ENCODE measurements around the gene CISD2.
A peak's percentile ranks its signal among the peaks of the same experiment; 100 is the strongest.
"Not testable (repeated sequence)": the region's sequence is repeated elsewhere in the genome, so short reads cannot be mapped to it uniquely, and the experiment has no call there.

Gene CISD2

DNA sequence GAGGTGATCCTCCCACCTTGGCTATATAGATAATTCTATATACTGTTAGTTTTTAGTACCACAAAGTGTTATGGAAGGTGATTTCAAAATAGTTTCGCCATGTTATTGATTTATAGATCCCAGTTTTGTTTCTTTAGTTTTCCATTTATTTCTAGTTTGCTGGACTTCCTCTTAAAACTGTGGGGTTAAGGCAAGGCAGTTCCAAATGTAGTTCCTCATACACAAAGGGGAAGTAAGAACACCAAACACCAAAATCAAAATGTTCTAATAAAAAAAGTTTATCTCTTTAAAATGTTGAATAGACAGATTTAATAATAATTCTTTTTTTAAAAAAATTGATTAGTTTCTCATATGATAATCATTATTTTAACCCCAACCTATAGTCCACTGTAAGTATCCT lies 6.8 kb upstream of the CISD2 start:
- DNase-seq = no peak

DNA sequence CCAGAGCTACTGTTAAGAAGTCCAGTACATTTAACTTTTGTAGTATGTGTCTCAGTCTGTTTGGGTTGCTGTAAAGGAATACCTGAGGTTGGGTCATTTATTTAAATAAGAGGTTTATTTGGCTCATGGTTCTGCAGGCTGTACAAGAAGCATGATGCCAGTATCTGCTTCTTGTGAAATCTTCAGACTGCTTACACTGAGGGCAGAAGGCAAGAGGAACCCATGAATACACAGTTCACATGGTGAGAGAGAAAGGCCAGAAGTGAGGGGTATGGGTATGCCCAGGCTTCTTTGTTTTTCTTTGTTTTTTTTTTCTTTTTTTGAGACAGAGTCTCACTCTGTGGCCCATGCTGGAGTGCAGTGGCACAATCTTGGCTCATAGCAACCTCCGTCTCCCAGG lies 6.0 kb upstream of the CISD2 start:
- no peak overlapping the region for H3K4me2 ChIP-seq (ENCODE audit: insufficient read depth, low read length)
- H3K36me3 ChIP-seq (ENCODE audit: insufficient read depth, low read length) = peaks cover 34% of the 10 kb centered on the region
- H3K4me3 ChIP-seq (ENCODE audit: low read depth in 1 of 2, low read length in 2 of 2) = no peak overlapping the region
- H3K4me1 ChIP-seq (ENCODE audit: insufficient read depth, low read length) = peaks cover 33% of the 10 kb centered on the region
- H3K9me3 ChIP-seq (ENCODE audit: insufficient read depth, low read length, severe bottlenecking) = peaks cover 6% of the 10 kb centered on the region
- peaks cover 93% of the 10 kb centered on the region for H3K79me2 ChIP-seq (ENCODE audit: insufficient read depth, low read length)
- TF ChIP-seq, protein P1, sequence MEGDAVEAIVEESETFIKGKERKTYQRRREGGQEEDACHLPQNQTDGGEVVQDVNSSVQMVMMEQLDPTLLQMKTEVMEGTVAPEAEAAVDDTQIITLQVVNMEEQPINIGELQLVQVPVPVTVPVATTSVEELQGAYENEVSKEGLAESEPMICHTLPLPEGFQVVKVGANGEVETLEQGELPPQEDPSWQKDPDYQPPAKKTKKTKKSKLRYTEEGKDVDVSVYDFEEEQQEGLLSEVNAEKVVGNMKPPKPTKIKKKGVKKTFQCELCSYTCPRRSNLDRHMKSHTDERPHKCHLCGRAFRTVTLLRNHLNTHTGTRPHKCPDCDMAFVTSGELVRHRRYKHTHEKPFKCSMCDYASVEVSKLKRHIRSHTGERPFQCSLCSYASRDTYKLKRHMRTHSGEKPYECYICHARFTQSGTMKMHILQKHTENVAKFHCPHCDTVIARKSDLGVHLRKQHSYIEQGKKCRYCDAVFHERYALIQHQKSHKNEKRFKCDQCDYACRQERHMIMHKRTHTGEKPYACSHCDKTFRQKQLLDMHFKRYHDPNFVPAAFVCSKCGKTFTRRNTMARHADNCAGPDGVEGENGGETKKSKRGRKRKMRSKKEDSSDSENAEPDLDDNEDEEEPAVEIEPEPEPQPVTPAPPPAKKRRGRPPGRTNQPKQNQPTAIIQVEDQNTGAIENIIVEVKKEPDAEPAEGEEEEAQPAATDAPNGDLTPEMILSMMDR (IDR thresholded peaks at IDR 0.05; ENCODE audit: borderline replicate concordance, extremely low read depth, low read length, poor library complexity, severe bottlenecking) = no peak
- no peak for TF ChIP-seq EZH2 (IDR thresholded peaks at IDR 0.05; ENCODE audit: borderline replicate concordance, low read depth, low read length, severe bottlenecking)
- H3K27ac ChIP-seq (ENCODE audit: low read length) = no peak overlapping the region
- no peaks in the 10 kb centered on the region for H3K27me3 ChIP-seq (ENCODE audit: insufficient read depth, low read length, poor library complexity)
- H4K20me1 ChIP-seq (ENCODE audit: insufficient read depth, low read length) = no peaks in the 10 kb centered on the region
- DNase-seq (no peak), ATAC-seq (ENCODE audit: insufficient read depth, low read depth) (no peak)
- H2AFZ ChIP-seq (ENCODE audit: low read depth, low read length) = no peak overlapping the region
- H3K9ac ChIP-seq (ENCODE audit: low read depth, low read length) = no peak overlapping the region

More for the DNA sequence above, 6.8 kb upstream of the CISD2 start:
- Histone ChIP-seq H3K9me3 (ENCODE audit: insufficient read depth, low read length, severe bottlenecking) (peaks cover 6% of the 10 kb centered on the region), H3K9ac (ENCODE audit: low read depth, low read length) (no peak overlapping the region), H3K4me1 (ENCODE audit: insufficient read depth, low read length) (peaks cover 26% of the 10 kb centered on the region), H3K4me2 (ENCODE audit: insufficient read depth, low read length) (no peak overlapping the region), H3K27ac (ENCODE audit: low read length) (no peak overlapping the region), H2AFZ (ENCODE audit: low read depth, low read length) (no peak overlapping the region), H3K27me3 (ENCODE audit: insufficient read depth, low read length, poor library complexity) (no peaks in the 10 kb centered on the region), H3K36me3 (ENCODE audit: insufficient read depth, low read length) (peaks cover 34% of the 10 kb centered on the region), H3K4me3 (ENCODE audit: low read depth in 1 of 2, low read length in 2 of 2) (no peak overlapping the region), H4K20me1 (ENCODE audit: insufficient read depth, low read length) (no peaks in the 10 kb centered on the region), H3K79me2 (ENCODE audit: insufficient read depth, low read length) (peaks cover 91% of the 10 kb centered on the region)
- no peak for ATAC-seq (ENCODE audit: insufficient read depth, low read depth)
- TF ChIP-seq EZH2 (IDR thresholded peaks at IDR 0.05; ENCODE audit: borderline replicate concordance, low read depth, low read length, severe bottlenecking) = no peak
- TF ChIP-seq, protein P1 (IDR thresholded peaks at IDR 0.05; ENCODE audit: borderline replicate concordance, extremely low read depth, low read length, poor library complexity, severe bottlenecking) = no peak

DNA sequence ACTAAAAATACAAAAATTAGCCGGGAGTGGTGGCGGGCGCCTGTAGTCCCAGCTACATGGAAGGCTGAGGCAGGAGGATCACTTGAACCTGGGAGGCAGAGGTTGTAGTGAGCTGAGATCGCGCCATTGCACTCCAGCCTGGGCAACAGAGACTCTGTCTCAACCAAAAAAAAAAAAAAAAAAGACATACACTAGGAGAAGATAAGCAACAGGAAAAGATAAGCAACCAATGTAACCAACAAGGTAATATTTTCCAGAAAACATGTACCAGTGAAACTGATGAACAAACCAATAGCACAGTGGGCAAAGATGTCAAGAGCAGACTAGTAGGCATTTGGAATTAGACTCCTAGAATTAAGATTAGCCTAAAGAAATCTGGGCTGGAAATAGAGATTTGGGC lies 3.5 kb upstream of the CISD2 start:
- H3K27ac ChIP-seq (ENCODE audit: low read length); H2AFZ ChIP-seq (ENCODE audit: low read depth, low read length); DNase-seq; H3K9ac ChIP-seq (ENCODE audit: low read depth, low read length); H3K9me3 ChIP-seq (ENCODE audit: insufficient read depth, low read length, severe bottlenecking); ATAC-seq (ENCODE audit: insufficient read depth, low read depth); H4K20me1 ChIP-seq (ENCODE audit: insufficient read depth, low read length); H3K4me3 ChIP-seq (ENCODE audit: low read depth in 1 of 2, low read length in 2 of 2); H3K27me3 ChIP-seq (ENCODE audit: insufficient read depth, low read length, poor library complexity): not testable (repeated sequence)
- H3K79me2 ChIP-seq (ENCODE audit: insufficient read depth, low read length) = peaks cover 94% of the 10 kb centered on the region
- H3K36me3 ChIP-seq (ENCODE audit: insufficient read depth, low read length) = peaks cover 33% of the 10 kb centered on the region
- peaks cover 40% of the 10 kb centered on the region for H3K4me1 ChIP-seq (ENCODE audit: insufficient read depth, low read length)
- peak overlapping the region; percentile 97; the same call in 1 of the 2 replicates for H3K4me2 ChIP-seq (ENCODE audit: insufficient read depth, low read length)

DNA sequence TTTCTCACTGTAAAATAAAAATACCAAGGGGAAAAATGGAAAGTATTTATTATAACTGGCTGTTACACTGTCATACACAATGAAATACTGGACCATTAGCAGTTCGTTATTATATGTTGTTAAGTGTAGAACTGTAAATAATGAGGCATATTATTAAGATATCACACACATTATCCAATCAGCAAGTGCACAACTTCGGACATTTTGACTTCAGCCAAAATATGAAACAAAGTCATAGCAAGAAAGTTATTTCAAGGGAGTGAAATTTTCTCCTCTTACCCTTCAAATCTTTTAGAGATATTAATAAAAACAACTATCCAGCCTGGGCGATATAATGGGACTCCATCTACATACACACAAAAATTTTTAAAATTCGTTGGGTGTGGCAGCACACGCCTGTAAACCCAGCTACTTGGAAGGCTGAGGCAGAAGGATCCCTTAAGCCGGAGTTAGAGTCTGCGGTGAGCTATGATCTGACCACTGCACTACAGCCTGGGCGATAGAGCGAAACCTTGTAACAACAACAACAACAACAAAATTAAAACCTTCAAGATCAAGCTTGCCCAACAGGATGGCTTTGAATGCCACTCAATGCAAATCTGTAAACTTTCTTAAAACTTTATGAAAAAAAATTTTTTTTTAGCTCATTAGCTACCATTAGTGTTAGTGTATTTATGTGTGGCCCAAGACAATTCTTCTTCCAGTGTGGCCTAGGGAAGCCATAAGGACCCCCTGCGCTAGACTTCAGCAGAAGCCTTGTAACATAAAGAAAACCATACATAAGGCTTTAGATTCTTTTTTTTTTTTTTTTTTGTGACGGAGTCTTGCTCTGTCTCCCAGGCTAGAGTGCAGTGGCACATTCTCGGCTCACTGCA lies 1.3 kb upstream of the CISD2 start:
- Histone ChIP-seq H3K27ac (ENCODE audit: low read length) (peak overlapping the region; percentile 95), H3K9ac (ENCODE audit: low read depth, low read length) (peak overlapping the region; percentile 71), H2AFZ (ENCODE audit: low read depth, low read length) (peak overlapping the region; percentile 89), H3K9me3 (ENCODE audit: insufficient read depth, low read length, severe bottlenecking) (no peaks in the 10 kb centered on the region), H4K20me1 (ENCODE audit: insufficient read depth, low read length) (no peaks in the 10 kb centered on the region), H3K4me3 (ENCODE audit: low read depth in 1 of 2, low read length in 2 of 2) (peak overlapping the region; percentile 63 to 85), H3K27me3 (ENCODE audit: insufficient read depth, low read length, poor library complexity) (no peaks in the 10 kb centered on the region), H3K4me2 (ENCODE audit: insufficient read depth, low read length) (peak overlapping the region; percentile 97), H3K79me2 (ENCODE audit: insufficient read depth, low read length) (peaks cover 94% of the 10 kb centered on the region), H3K4me1 (ENCODE audit: insufficient read depth, low read length) (peaks cover 59% of the 10 kb centered on the region), H3K36me3 (ENCODE audit: insufficient read depth, low read length) (peaks cover 17% of the 10 kb centered on the region; the same call in 1 of the 2 replicates)
- peak; percentile 14 for DNase-seq
- no peak for TF ChIP-seq EZH2 (IDR thresholded peaks at IDR 0.05; ENCODE audit: borderline replicate concordance, low read depth, low read length, severe bottlenecking)
- TF ChIP-seq, protein P1 (IDR thresholded peaks at IDR 0.05; ENCODE audit: borderline replicate concordance, extremely low read depth, low read length, poor library complexity, severe bottlenecking) = no peak
- no peak for ATAC-seq (ENCODE audit: insufficient read depth, low read depth)
